AG04449 (cell line): Measurements from ENCODE around the gene ZNF567.
"Not testable (repeated sequence)": the region's sequence is repeated elsewhere in the genome, so short reads cannot be mapped to it uniquely, and the experiment has no call there.

ENCODE experiments used
- CTCF ChIA-PET: fragments of 350-600 bp; formaldehyde crosslinking; extraction: SDS; loops from one replicate; lab custom pipeline; 2021; ENCODE audit warnings: antibody characterized with exemption; lab: Yijun Ruan, JAX
- POLR2A ChIA-PET: fragments of 400-600, 350-600 bp; formaldehyde crosslinking; extraction: SDS; loops from one replicate; lab custom pipeline; 2020; ENCODE audit warnings: antibody characterized with exemption, inconsistent platforms; lab: Yijun Ruan, JAX
- DNase-seq: peaks from one replicate; pipeline ENCODE4 v3.0.0-alpha.2; 2010; ENCODE audit warnings: low read depth, low spot score
- H3K4me3 ChIP-seq: 2 replicates; pipeline ENCODE4 v1.5.1; 2011; ENCODE audit warnings: low read depth, mild to moderate bottlenecking, control low read depth, low read length
- CTCF ChIP-seq: IDR thresholded peaks from one replicate; pipeline ENCODE4 v1.5.1; 2011; ENCODE audit warnings: mild to moderate bottlenecking, moderate library complexity, low read length, control low read depth, inconsistent platforms; ENCODE audit not compliant: insufficient read depth; ENCODE audit errors: missing control alignments

The ZNF567 gene

GRCh38 chr19:36707134-36707533 is 19.7 kb downstream of the ZNF567 start:
- no peak for TF ChIP-seq CTCF
- ChIA-PET POLR2A (no interaction called here), CTCF (interaction anchor here (0.7 kb wide), 1 partner anchor 128 kb away, joined by 4 read pairs; no protein-coding TSS in a partner anchor)
- no peak overlapping the region for H3K4me3 ChIP-seq
- no peak for DNase-seq

GRCh38 chr19:36709423-36709822 is 22.0 kb downstream of the ZNF567 start:
- no peak for DNase-seq

GRCh38 chr19:36719687-36720556 is 32.5 kb downstream of the ZNF567 start:
- no peak for DNase-seq
- TF ChIP-seq CTCF = no peak
- no peak overlapping the region for H3K4me3 ChIP-seq
- ChIA-PET POLR2A (no interaction called here), CTCF (no interaction called here)

More at GRCh38 chr19:36709423-36709822, 22.0 kb downstream of the ZNF567 start:
- ChIA-PET CTCF (no interaction called here), POLR2A (no interaction called here)
- no peak overlapping the region for H3K4me3 ChIP-seq
- TF ChIP-seq CTCF = no peak

GRCh38 chr19:36736166-36736565 is 48.8 kb downstream of the ZNF567 start:
- CTCF ChIA-PET, POLR2A ChIA-PET, H3K4me3 ChIP-seq, DNase-seq: not testable (repeated sequence)

GRCh38 chr19:36745870-36746269 is 58.5 kb downstream of the ZNF567 start:
- H3K4me3 ChIP-seq = no peak overlapping the region
- no peak for DNase-seq
- no peak for TF ChIP-seq CTCF
- CTCF ChIA-PET = no interaction called here
- POLR2A ChIA-PET = no interaction called here

GRCh38 chr19:36747750-36748149 is 60.3 kb downstream of the ZNF567 start:
- no peak for TF ChIP-seq CTCF
- H3K4me3 ChIP-seq = no peak overlapping the region
- POLR2A ChIA-PET = no interaction called here
- DNase-seq = no peak
- CTCF ChIA-PET = no interaction called here
